Measurements from ENCODE around the gene TEX2. TPM values are rescaled to one million over a fixed set of nuclear protein-coding genes. Genes with fewer than 3 reads are reported as not detected.

TEX2 gene
- total and polyA plus RNA-seq, 2 donors from 2014 or later = 14.0 to 39.1 TPM

DNA sequence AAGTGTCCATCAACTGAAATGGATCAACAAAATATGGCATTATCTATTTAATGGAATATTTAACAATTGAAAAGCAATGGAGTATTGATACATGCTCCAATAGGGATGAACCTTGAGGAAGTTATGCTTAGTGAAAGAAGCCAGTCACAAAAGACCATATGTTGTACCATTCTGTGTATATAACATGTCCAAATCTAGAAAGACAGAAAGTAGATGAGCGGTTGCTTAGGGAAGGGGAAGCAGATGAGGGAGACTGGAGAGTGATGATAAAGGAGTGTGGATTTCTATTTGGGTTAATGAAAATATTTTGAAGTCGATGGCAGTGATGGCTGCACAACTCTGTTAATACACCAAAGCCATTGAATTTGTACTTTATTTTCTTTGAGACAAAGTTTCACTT, 124.6 kb downstream of the TEX2 start:
- H3K9me3 ChIP-seq (ENCODE audit: control insufficient read depth in 2 of 3, insufficient read depth in 1 of 3, low read length in 3 of 3) = no peaks in the 10 kb centered on the region
- H3K9ac ChIP-seq (ENCODE audit: low read length in 3 of 3) = no peak overlapping the region
- no peaks in the 10 kb centered on the region for H3K27me3 ChIP-seq (ENCODE audit: control insufficient read depth, insufficient read depth, low read length)
- TF ChIP-seq, protein P1, sequence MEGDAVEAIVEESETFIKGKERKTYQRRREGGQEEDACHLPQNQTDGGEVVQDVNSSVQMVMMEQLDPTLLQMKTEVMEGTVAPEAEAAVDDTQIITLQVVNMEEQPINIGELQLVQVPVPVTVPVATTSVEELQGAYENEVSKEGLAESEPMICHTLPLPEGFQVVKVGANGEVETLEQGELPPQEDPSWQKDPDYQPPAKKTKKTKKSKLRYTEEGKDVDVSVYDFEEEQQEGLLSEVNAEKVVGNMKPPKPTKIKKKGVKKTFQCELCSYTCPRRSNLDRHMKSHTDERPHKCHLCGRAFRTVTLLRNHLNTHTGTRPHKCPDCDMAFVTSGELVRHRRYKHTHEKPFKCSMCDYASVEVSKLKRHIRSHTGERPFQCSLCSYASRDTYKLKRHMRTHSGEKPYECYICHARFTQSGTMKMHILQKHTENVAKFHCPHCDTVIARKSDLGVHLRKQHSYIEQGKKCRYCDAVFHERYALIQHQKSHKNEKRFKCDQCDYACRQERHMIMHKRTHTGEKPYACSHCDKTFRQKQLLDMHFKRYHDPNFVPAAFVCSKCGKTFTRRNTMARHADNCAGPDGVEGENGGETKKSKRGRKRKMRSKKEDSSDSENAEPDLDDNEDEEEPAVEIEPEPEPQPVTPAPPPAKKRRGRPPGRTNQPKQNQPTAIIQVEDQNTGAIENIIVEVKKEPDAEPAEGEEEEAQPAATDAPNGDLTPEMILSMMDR (IDR thresholded peaks at IDR 0.05; ENCODE audit: borderline replicate concordance, extremely low read depth, insufficient read depth) = no peak
- DNase-seq (no peak), FAIRE-seq (no peak)
- H3K4me1 ChIP-seq (ENCODE audit: control insufficient read depth in 2 of 3, insufficient read depth in 2 of 3, low read depth in 1 of 3, low read length in 3 of 3) = no peaks in the 10 kb centered on the region
- no peak overlapping the region for H3K4me3 ChIP-seq (ENCODE audit: low read length in 3 of 3)
- no peaks in the 10 kb centered on the region for H3K36me3 ChIP-seq (ENCODE audit: control insufficient read depth in 2 of 3, insufficient read depth in 3 of 3, low read length in 3 of 3)
- intact Hi-C loops (cut with DNase I) = loop anchor here (10.0 kb wide), 2 partner anchors 74 to 224 kb away; partner anchors contain the start of genes CSHL1 and GH1
- H3K27ac ChIP-seq (ENCODE audit: low read depth in 2 of 2, low read length in 2 of 2) = no peak overlapping the region

DNA sequence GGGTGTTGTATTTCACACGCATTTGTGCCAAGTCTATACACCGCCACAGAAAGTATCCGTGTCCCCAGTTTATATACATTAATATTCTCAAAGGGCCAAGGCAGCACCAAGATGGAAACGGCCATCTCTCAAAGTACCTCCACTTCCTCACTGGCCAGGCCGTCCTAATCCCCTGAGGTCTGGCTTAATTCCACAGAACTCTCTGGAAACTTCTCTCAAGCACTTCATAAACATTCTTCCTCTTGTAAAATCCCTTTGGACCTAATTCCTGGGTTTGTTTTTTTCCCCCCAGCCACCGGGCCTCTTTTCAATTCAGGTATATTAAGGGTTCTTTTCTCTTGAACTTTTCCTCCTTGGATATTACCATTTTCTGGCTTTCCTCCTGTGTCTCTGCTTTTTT, 128.1 kb downstream of the TEX2 start:
- Histone ChIP-seq H3K9ac (ENCODE audit: low read length in 3 of 3) (no peak overlapping the region), H3K4me3 (ENCODE audit: low read length in 3 of 3) (no peak overlapping the region), H3K36me3 (ENCODE audit: control insufficient read depth in 2 of 3, insufficient read depth in 3 of 3, low read length in 3 of 3) (no peaks in the 10 kb centered on the region), H3K27me3 (ENCODE audit: control insufficient read depth, insufficient read depth, low read length) (no peaks in the 10 kb centered on the region), H3K27ac (ENCODE audit: low read depth in 2 of 2, low read length in 2 of 2) (no peak overlapping the region), H3K9me3 (ENCODE audit: control insufficient read depth in 2 of 3, insufficient read depth in 1 of 3, low read length in 3 of 3) (no peaks in the 10 kb centered on the region), H3K4me1 (ENCODE audit: control insufficient read depth in 2 of 3, insufficient read depth in 2 of 3, low read depth in 1 of 3, low read length in 3 of 3) (peaks cover 0 to 4% (median 0%) of the 10 kb centered on the region in 3 donors)
- DNase-seq (no peak), FAIRE-seq (no peak)
- intact Hi-C loops (cut with DNase I) = loop anchor here (5.0 to 10.0 kb wide), 3 partner anchors 70 to 220 kb away; partner anchors contain the start of genes CSHL1 and GH1
- TF ChIP-seq, protein P1 (IDR thresholded peaks at IDR 0.05; ENCODE audit: borderline replicate concordance, extremely low read depth, insufficient read depth) = no peak

DNA sequence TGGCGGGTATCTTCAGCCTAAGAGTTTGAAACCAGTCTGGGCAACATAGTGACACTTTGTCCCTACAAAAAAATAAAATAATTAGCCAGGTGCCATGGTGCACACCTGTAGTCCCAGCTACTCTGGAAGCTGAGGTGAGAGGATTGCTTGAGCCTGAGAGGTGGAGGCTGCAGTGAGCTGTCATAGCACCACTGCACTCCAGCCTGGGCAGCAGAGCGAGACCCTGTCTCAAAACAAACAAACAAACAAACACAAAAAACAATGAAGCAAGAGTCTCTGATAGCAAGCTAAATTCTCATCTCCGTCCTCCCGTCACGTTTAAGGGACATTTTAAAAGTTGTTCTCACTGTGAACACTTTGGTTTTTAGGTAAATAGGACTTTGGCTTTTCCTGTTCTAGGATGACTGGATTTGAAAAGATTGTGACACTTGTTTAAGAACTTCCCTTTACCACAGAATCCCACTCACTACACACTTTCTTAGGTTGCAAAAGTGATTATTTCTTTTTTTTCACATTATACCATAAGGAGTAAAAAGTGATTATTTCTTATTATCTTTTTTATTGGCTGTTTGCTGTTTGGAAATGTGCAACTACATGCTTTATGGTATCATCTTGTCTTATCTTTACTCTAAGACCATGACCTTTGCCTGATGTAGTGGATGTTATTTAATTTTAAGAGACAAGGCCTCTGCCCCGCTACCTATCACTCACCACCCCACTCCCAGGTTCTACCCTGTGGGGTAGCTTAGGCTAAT, 128.7 kb downstream of the TEX2 start:
- Histone ChIP-seq H3K27me3 (ENCODE audit: control insufficient read depth, insufficient read depth, low read length) (no peaks in the 10 kb centered on the region), H3K4me3 (ENCODE audit: low read length in 3 of 3) (no peak overlapping the region), H3K27ac (ENCODE audit: low read depth in 2 of 2, low read length in 2 of 2) (no peak overlapping the region), H3K9ac (ENCODE audit: low read length in 3 of 3) (no peak overlapping the region), H3K9me3 (ENCODE audit: control insufficient read depth in 2 of 3, insufficient read depth in 1 of 3, low read length in 3 of 3) (no peaks in the 10 kb centered on the region), H3K4me1 (ENCODE audit: control insufficient read depth in 2 of 3, insufficient read depth in 2 of 3, low read depth in 1 of 3, low read length in 3 of 3) (peaks cover 0 to 4% (median 0%) of the 10 kb centered on the region in 3 donors), H3K36me3 (ENCODE audit: control insufficient read depth in 2 of 3, insufficient read depth in 3 of 3, low read length in 3 of 3) (no peaks in the 10 kb centered on the region)
- TF ChIP-seq, protein P1 (IDR thresholded peaks at IDR 0.05; ENCODE audit: borderline replicate concordance, extremely low read depth, insufficient read depth) = no peak
- intact Hi-C loops (cut with DNase I) = loop anchor here (5.0 to 10.0 kb wide), 3 partner anchors 70 to 220 kb away; partner anchors contain the start of genes CSHL1 and GH1
- FAIRE-seq = no peak
- no peak for DNase-seq
